Fibroblast of gingiva (primary cell): ENCODE results near the gene MRPS7.
A peak's percentile ranks its signal among the peaks of the same experiment; 100 is the strongest.
"Not testable (repeated sequence)": the region's sequence is repeated elsewhere in the genome, so short reads cannot be mapped to it uniquely, and the experiment has no call there.

Experiments used
- DNase-seq: peaks from one replicate; pipeline ENCODE4 v3.0.0-alpha.2; 2011; ENCODE audit warnings: low read depth

The MRPS7 gene

GRCh38 chr17:75244133-75244866, 17.4 kb upstream of the MRPS7 start:
- DNase-seq, result no peak

- DNase-seq, result no peak
These were observed 16.7 kb upstream of the MRPS7 start for GRCh38 chr17:75245011-75245410.

- no peak for DNase-seq
These were observed 15.3 kb upstream of the MRPS7 start for GRCh38 chr17:75246404-75246803.

- no peak for DNase-seq
These were observed 12.1 kb upstream of the MRPS7 start for GRCh38 chr17:75249564-75249963.

- DNase-seq, result peak; percentile 57
These were observed 11.6 kb upstream of the MRPS7 start for GRCh38 chr17:75250009-75250471.

GRCh38 chr17:75252039-75252816, 9.5 kb upstream of the MRPS7 start:
- no peak for DNase-seq

GRCh38 chr17:75255954-75256698, 5.6 kb upstream of the MRPS7 start:
- DNase-seq, result not testable (repeated sequence)

- not testable (repeated sequence) for DNase-seq
These were observed 4.5 kb upstream of the MRPS7 start for GRCh38 chr17:75257228-75257627.

GRCh38 chr17:75260641-75261335, 891 bp upstream of the MRPS7 start:
- DNase-seq, result no peak

GRCh38 chr17:75262112-75262606, 480 bp downstream of the MRPS7 start:
- DNase-seq, result no peak

- no peak for DNase-seq
These were observed 1.4 kb downstream of the MRPS7 start for GRCh38 chr17:75263055-75263454.

GRCh38 chr17:75265614-75266315, 4.1 kb downstream of the MRPS7 start:
- DNase-seq, result no peak

GRCh38 chr17:75266316-75267152, 4.9 kb downstream of the MRPS7 start:
- no peak for DNase-seq

GRCh38 chr17:75267153-75267410, 5.4 kb downstream of the MRPS7 start:
- DNase-seq, result no peak

- DNase-seq, result no peak
These were observed 5.9 kb downstream of the MRPS7 start for GRCh38 chr17:75267411-75268232.

GRCh38 chr17:75269844-75270217, 8.2 kb downstream of the MRPS7 start:
- no peak for DNase-seq

- DNase-seq, result peak; percentile 72
These were observed 8.7 kb downstream of the MRPS7 start for GRCh38 chr17:75270218-75270965.

GRCh38 chr17:75270966-75271232, 9.2 kb downstream of the MRPS7 start, which contains the start of gene MIF4GD:
Gene MIF4GD, minus strand, starts transcription at chr17:75271231. Its CDS starts 1,036 bp downstream, at chr17:75270195.
- peak; percentile 55 for DNase-seq
